ENCODE measurements around the gene KHNYN. TPM values are rescaled to one million over a fixed set of nuclear protein-coding genes. Genes with fewer than 3 reads are reported as not detected.

The KHNYN gene
- total RNA-seq, 1 experiment from 2014 or later: 33.2 TPM

DNA sequence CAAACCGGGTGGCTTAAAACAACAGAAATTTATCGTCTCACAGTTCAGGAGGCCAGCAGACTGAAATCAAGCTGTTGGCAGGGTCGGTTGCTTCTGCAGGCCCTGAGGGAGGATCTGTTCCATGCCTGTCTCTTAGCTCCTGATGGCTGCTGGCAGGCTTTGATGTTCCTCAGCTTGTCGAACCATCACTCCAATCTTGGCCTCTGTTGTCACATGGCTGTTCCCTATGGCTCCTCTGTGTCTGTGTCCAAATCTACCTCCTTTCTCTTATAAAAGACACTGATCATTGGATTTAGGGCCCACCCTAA, 47.7 kb upstream of the KHNYN start (continued):
- TF ChIP-seq, protein P1, sequence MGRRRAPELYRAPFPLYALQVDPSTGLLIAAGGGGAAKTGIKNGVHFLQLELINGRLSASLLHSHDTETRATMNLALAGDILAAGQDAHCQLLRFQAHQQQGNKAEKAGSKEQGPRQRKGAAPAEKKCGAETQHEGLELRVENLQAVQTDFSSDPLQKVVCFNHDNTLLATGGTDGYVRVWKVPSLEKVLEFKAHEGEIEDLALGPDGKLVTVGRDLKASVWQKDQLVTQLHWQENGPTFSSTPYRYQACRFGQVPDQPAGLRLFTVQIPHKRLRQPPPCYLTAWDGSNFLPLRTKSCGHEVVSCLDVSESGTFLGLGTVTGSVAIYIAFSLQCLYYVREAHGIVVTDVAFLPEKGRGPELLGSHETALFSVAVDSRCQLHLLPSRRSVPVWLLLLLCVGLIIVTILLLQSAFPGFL (CRISPR knock-in tag; IDR thresholded peaks at IDR 0.05; ENCODE audit: borderline replicate concordance): no peak
- TF ChIP-seq FOXP1 (CRISPR knock-in tag; IDR thresholded peaks at IDR 0.05; ENCODE audit: borderline replicate concordance) (no peak), ZNF138 (CRISPR knock-in tag; conservative IDR thresholded peaks at IDR 0.05) (no peak), NR3C1 (CRISPR knock-in tag; conservative IDR thresholded peaks at IDR 0.05; ENCODE audit: low read depth) (no peak)
- TF ChIP-seq, protein P2, sequence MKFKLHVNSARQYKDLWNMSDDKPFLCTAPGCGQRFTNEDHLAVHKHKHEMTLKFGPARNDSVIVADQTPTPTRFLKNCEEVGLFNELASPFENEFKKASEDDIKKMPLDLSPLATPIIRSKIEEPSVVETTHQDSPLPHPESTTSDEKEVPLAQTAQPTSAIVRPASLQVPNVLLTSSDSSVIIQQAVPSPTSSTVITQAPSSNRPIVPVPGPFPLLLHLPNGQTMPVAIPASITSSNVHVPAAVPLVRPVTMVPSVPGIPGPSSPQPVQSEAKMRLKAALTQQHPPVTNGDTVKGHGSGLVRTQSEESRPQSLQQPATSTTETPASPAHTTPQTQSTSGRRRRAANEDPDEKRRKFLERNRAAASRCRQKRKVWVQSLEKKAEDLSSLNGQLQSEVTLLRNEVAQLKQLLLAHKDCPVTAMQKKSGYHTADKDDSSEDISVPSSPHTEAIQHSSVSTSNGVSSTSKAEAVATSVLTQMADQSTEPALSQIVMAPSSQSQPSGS (CRISPR knock-in tag; IDR thresholded peaks at IDR 0.05; ENCODE audit: borderline replicate concordance, low read depth): no peak

DNA sequence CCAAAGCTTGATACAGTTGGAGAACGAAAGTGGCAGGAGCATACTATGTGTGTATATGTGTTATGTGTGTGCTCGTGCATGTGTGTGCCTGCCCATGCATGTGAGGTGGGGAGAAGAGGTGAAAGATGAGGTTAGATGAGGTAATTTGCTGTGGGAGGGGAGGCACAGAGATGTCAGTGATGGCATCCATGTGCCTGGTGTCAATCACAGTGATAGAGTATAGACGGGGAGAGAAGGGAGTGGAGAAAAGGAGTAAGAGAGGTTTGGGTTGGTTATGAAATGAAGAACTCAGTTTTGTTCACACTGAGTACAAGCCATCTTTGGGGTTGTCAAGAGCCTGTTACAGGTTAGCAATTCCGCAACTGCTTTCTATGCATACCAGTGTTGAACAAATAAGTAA, 45.6 kb upstream of the KHNYN start:
- no peaks in the 10 kb centered on the region; the same call in none of the 2 replicates for H3K27me3 Mint-ChIP-seq (ENCODE audit: low read depth)
- H3K27ac Mint-ChIP-seq: no peak overlapping the region
- CTCF ChIA-PET: interaction anchor here (0.7 kb wide), 1 partner anchor 48 kb away, joined by 3 read pairs; no protein-coding TSS in a partner anchor
- POLR2A ChIA-PET: no interaction called here
- ATAC-seq (no peak), DNase-seq (ENCODE audit: low spot score) (no peak)
- TF ChIP-seq JUN (CRISPR knock-in tag; IDR thresholded peaks at IDR 0.05): no peak
- no peak for TF ChIP-seq ZNF423 (CRISPR knock-in tag; IDR thresholded peaks at IDR 0.05)
- no peak for TF ChIP-seq FOXK1 (CRISPR knock-in tag; IDR thresholded peaks at IDR 0.05)
- TF ChIP-seq, protein P3, sequence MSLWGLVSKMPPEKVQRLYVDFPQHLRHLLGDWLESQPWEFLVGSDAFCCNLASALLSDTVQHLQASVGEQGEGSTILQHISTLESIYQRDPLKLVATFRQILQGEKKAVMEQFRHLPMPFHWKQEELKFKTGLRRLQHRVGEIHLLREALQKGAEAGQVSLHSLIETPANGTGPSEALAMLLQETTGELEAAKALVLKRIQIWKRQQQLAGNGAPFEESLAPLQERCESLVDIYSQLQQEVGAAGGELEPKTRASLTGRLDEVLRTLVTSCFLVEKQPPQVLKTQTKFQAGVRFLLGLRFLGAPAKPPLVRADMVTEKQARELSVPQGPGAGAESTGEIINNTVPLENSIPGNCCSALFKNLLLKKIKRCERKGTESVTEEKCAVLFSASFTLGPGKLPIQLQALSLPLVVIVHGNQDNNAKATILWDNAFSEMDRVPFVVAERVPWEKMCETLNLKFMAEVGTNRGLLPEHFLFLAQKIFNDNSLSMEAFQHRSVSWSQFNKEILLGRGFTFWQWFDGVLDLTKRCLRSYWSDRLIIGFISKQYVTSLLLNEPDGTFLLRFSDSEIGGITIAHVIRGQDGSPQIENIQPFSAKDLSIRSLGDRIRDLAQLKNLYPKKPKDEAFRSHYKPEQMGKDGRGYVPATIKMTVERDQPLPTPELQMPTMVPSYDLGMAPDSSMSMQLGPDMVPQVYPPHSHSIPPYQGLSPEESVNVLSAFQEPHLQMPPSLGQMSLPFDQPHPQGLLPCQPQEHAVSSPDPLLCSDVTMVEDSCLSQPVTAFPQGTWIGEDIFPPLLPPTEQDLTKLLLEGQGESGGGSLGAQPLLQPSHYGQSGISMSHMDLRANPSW (CRISPR knock-in tag; conservative IDR thresholded peaks at IDR 0.05; ENCODE audit: low read depth): no peak
- TF ChIP-seq, protein P4, sequence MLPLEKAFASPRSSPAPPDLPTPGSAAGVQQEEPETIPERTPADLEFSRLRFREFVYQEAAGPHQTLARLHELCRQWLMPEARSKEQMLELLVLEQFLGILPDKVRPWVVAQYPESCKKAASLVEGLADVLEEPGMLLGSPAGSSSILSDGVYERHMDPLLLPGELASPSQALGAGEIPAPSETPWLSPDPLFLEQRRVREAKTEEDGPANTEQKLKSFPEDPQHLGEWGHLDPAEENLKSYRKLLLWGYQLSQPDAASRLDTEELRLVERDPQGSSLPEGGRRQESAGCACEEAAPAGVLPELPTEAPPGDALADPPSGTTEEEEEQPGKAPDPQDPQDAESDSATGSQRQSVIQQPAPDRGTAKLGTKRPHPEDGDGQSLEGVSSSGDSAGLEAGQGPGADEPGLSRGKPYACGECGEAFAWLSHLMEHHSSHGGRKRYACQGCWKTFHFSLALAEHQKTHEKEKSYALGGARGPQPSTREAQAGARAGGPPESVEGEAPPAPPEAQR (CRISPR knock-in tag; IDR thresholded peaks at IDR 0.05): no peak
- TF ChIP-seq, protein P5, sequence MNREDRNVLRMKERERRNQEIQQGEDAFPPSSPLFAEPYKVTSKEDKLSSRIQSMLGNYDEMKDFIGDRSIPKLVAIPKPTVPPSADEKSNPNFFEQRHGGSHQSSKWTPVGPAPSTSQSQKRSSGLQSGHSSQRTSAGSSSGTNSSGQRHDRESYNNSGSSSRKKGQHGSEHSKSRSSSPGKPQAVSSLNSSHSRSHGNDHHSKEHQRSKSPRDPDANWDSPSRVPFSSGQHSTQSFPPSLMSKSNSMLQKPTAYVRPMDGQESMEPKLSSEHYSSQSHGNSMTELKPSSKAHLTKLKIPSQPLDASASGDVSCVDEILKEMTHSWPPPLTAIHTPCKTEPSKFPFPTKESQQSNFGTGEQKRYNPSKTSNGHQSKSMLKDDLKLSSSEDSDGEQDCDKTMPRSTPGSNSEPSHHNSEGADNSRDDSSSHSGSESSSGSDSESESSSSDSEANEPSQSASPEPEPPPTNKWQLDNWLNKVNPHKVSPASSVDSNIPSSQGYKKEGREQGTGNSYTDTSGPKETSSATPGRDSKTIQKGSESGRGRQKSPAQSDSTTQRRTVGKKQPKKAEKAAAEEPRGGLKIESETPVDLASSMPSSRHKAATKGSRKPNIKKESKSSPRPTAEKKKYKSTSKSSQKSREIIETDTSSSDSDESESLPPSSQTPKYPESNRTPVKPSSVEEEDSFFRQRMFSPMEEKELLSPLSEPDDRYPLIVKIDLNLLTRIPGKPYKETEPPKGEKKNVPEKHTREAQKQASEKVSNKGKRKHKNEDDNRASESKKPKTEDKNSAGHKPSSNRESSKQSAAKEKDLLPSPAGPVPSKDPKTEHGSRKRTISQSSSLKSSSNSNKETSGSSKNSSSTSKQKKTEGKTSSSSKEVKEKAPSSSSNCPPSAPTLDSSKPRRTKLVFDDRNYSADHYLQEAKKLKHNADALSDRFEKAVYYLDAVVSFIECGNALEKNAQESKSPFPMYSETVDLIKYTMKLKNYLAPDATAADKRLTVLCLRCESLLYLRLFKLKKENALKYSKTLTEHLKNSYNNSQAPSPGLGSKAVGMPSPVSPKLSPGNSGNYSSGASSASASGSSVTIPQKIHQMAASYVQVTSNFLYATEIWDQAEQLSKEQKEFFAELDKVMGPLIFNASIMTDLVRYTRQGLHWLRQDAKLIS (CRISPR knock-in tag; IDR thresholded peaks at IDR 0.05; ENCODE audit: borderline replicate concordance): no peak
- TF ChIP-seq, protein P1 (CRISPR knock-in tag; IDR thresholded peaks at IDR 0.05; ENCODE audit: borderline replicate concordance): no peak
- no peak for TF ChIP-seq RORB (CRISPR knock-in tag; IDR thresholded peaks at IDR 0.05)
- TF ChIP-seq ZNF121 (CRISPR knock-in tag; IDR thresholded peaks at IDR 0.05): no peak
- TF ChIP-seq ZNF396 (CRISPR knock-in tag; IDR thresholded peaks at IDR 0.05; ENCODE audit: borderline replicate concordance): no peak
- no peaks in the 10 kb centered on the region for H3K9me3 Mint-ChIP-seq
- H3K4me3 Mint-ChIP-seq: no peak overlapping the region
- H3K36me3 Mint-ChIP-seq: no peaks in the 10 kb centered on the region
- peaks cover 21% of the 10 kb centered on the region for H3K4me1 Mint-ChIP-seq

All from WTC11 (cell line).